Endothelial cell of umbilical vein (primary cell): ENCODE data around the gene RGS10.

Experiments used
- CTCF ChIP-seq, 2 donors: IDR thresholded peaks; 1 replicate in 1 of 2; 2 replicates in 1 of 2; pipeline ENCODE4 v1.5.1; 2011; ENCODE audit warnings: low read length in 2 of 2, mild to moderate bottlenecking in 2 of 2, moderate library complexity in 2 of 2, control low read depth in 1 of 2, inconsistent platforms in 1 of 2, low read depth in 1 of 2; ENCODE audit not compliant: insufficient read depth in 1 of 2; ENCODE audit errors: extremely low read depth in 1 of 2
- GATA2 ChIP-seq: IDR thresholded peaks from 2 replicates; pipeline ENCODE4 v1.7.0; 2011; ENCODE audit warnings: low read depth, mild to moderate bottlenecking, moderate library complexity, mixed read lengths, low read length; ENCODE audit not compliant: insufficient read length, insufficient read depth
- MYC ChIP-seq: IDR thresholded peaks from one replicate; pipeline ENCODE4 v1.6.1; 2011; ENCODE audit warnings: mild to moderate bottlenecking, low read depth, low read length
- POLR2A ChIP-seq: IDR thresholded peaks from 2 replicates; pipeline ENCODE4 v1.6.1; 2012; ENCODE audit warnings: low read depth, mild to moderate bottlenecking, control low read depth, low read length
- POLR2AphosphoS5 ChIP-seq: IDR thresholded peaks from 2 replicates; pipeline ENCODE4 v1.6.1; 2012; ENCODE audit warnings: low read depth, mild to moderate bottlenecking, control low read depth, low read length, moderate library complexity; ENCODE audit not compliant: insufficient read depth

DNA sequence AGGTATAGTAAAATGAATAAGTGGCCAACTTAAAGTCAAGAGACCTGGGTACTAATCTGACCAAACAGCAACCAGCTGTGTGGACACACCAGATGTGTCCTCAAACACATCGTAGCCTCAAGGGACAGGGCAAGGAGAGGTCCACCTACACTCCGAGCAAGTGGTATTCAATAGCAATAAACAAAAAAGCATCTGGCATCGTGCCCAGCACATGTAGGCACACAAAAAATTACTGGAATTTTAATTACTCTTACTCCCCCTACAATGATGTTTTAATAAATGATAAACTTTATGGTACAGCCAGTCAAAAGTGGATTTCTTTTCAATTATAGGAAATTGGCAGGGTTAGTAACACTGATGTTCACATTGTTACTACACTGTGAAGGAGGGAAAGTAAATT lies 3.5 kb upstream of the RGS10 start:
- no peak for TF ChIP-seq POLR2A
- no peak for TF ChIP-seq CTCF (IDR thresholded peaks at IDR 0.05; ENCODE audit: extremely low read depth in 1 of 2, insufficient read depth in 1 of 2, low read depth in 1 of 2, low read length in 2 of 2)
- no peak for TF ChIP-seq POLR2AphosphoS5
- no peak for TF ChIP-seq MYC
- no peak for TF ChIP-seq GATA2
